Ovary (tissue), 3 donors: ENCODE data around the gene LCN10.

Source experiments
- CTCF ChIP-seq, 3 donors: fragments of 450-650 bp in 2 of 3; fragments of 200-600 bp in 1 of 3; IDR thresholded peaks; one replicate each; pipeline versions ENCODE4 v1.5.1 to v1.8.0; 2016 to 2022; ENCODE audit warnings: antibody characterized with exemption in 3 of 3, mild to moderate bottlenecking in 1 of 3
- EP300 ChIP-seq: sonication (generic); formaldehyde crosslinking; IDR thresholded peaks from one replicate; pipeline ENCODE4 v1.6.1; 2017; ENCODE audit warnings: antibody characterized with exemption
- POLR2A ChIP-seq: fragments of 450-650 bp; IDR thresholded peaks from one replicate; pipeline ENCODE4 v1.6.1; 2017; ENCODE audit warnings: antibody characterized with exemption, mild to moderate bottlenecking, moderate library complexity
- donor health status: DM: no; HTN: no; CAD: no.

- TF ChIP-seq CTCF (IDR thresholded peaks at IDR 0.05), result no peak
- TF ChIP-seq EP300, result no peak
- TF ChIP-seq POLR2A, result no peak
Measured at GRCh38 chr9:136707011-136707410, 35.7 kb downstream of the LCN10 start.
